ENCODE measurements around the gene NOS1AP.
"Not testable (repeated sequence)": the region's sequence is repeated elsewhere in the genome, so short reads cannot be mapped to it uniquely, and the experiment has no call there.

NOS1AP gene

GRCh38 chr1:162195567-162195966 lies 126.1 kb downstream of the NOS1AP start:
- no peak for DNase-seq (ENCODE audit: low spot score)

GRCh38 chr1:162196387-162196786 lies 126.9 kb downstream of the NOS1AP start:
- DNase-seq (ENCODE audit: low spot score), result no peak

GRCh38 chr1:162197041-162197531 lies 127.6 kb downstream of the NOS1AP start:
- DNase-seq (ENCODE audit: low spot score), result no peak

- no peak for DNase-seq (ENCODE audit: low spot score)
These were observed 128.3 kb downstream of the NOS1AP start for GRCh38 chr1:162197615-162198421.

- DNase-seq (ENCODE audit: low spot score), result no peak
These were observed 130.8 kb downstream of the NOS1AP start for GRCh38 chr1:162200096-162200847.

- not testable (repeated sequence) for DNase-seq (ENCODE audit: low spot score)
These were observed 131.6 kb downstream of the NOS1AP start for GRCh38 chr1:162201062-162201461.

GRCh38 chr1:162204129-162204822 lies 134.8 kb downstream of the NOS1AP start:
- DNase-seq (ENCODE audit: low spot score), result no peak

- no peak for DNase-seq (ENCODE audit: low spot score)
These were observed 135.3 kb downstream of the NOS1AP start for GRCh38 chr1:162204823-162205155.

GRCh38 chr1:162206300-162206699 lies 136.8 kb downstream of the NOS1AP start:
- DNase-seq (ENCODE audit: low spot score), result no peak

GRCh38 chr1:162206749-162207635 lies 137.5 kb downstream of the NOS1AP start:
- no peak for DNase-seq (ENCODE audit: low spot score)

- DNase-seq (ENCODE audit: low spot score), result no peak
These were observed 138.4 kb downstream of the NOS1AP start for GRCh38 chr1:162207862-162208261.

- no peak for DNase-seq (ENCODE audit: low spot score)
These were observed 140.7 kb downstream of the NOS1AP start for GRCh38 chr1:162210196-162210595.

- no peak for DNase-seq (ENCODE audit: low spot score)
These were observed 143.2 kb downstream of the NOS1AP start for GRCh38 chr1:162212713-162213112.

- DNase-seq (ENCODE audit: low spot score), result no peak
These were observed 143.9 kb downstream of the NOS1AP start for GRCh38 chr1:162213281-162213912.

GRCh38 chr1:162214202-162214601 lies 144.7 kb downstream of the NOS1AP start:
- no peak for DNase-seq (ENCODE audit: low spot score)

GRCh38 chr1:162215902-162216301 lies 146.4 kb downstream of the NOS1AP start:
- no peak for DNase-seq (ENCODE audit: low spot score)

- no peak for DNase-seq (ENCODE audit: low spot score)
These were observed 147.1 kb downstream of the NOS1AP start for GRCh38 chr1:162216604-162217003.

- no peak for DNase-seq (ENCODE audit: low spot score)
These were observed 148.2 kb downstream of the NOS1AP start for GRCh38 chr1:162217706-162218105.

- no peak for DNase-seq (ENCODE audit: low spot score)
These were observed 149.1 kb downstream of the NOS1AP start for GRCh38 chr1:162218546-162218945.

- DNase-seq (ENCODE audit: low spot score), result no peak
These were observed 149.5 kb downstream of the NOS1AP start for GRCh38 chr1:162218975-162219374.

- no peak for DNase-seq (ENCODE audit: low spot score)
These were observed 150.0 kb downstream of the NOS1AP start for GRCh38 chr1:162219461-162219860.
